GM19193 (cell line): ENCODE data around the gene STEAP3.

Experiments used
- POLR2A ChIP-seq: IDR thresholded peaks from 4 replicates; pipeline ENCODE4 v1.6.1; 2011; ENCODE audit not compliant: insufficient read depth, insufficient read length; ENCODE audit errors: extremely low read depth

The STEAP3 gene

GRCh38 chr2:119212139-119212800 lies 11.4 kb upstream of the STEAP3 start:
- no peak for TF ChIP-seq POLR2A

- no peak for TF ChIP-seq POLR2A
Measured at GRCh38 chr2:119214453-119215037, 9.1 kb upstream of the STEAP3 start.

- TF ChIP-seq POLR2A, result no peak
Measured at GRCh38 chr2:119216994-119217393, 6.6 kb upstream of the STEAP3 start.

GRCh38 chr2:119218478-119219064 lies 5.1 kb upstream of the STEAP3 start:
- TF ChIP-seq POLR2A, result no peak

- TF ChIP-seq POLR2A, result no peak
Measured at GRCh38 chr2:119219873-119220272, 3.8 kb upstream of the STEAP3 start.

- no peak for TF ChIP-seq POLR2A
Measured at GRCh38 chr2:119220720-119221301, 2.8 kb upstream of the STEAP3 start.

- TF ChIP-seq POLR2A, result no peak
Measured at GRCh38 chr2:119221609-119222008, 2.0 kb upstream of the STEAP3 start.

- no peak for TF ChIP-seq POLR2A
Measured at GRCh38 chr2:119222213-119222612, 1.4 kb upstream of the STEAP3 start.

GRCh38 chr2:119222863-119223520 lies 642 bp upstream of the STEAP3 start:
- no peak for TF ChIP-seq POLR2A

GRCh38 chr2:119224391-119225104 lies 914 bp downstream of the STEAP3 start:
- TF ChIP-seq POLR2A, result no peak

- no peak for TF ChIP-seq POLR2A
Measured at GRCh38 chr2:119225105-119225865, 1.7 kb downstream of the STEAP3 start.

- TF ChIP-seq POLR2A, result no peak
Measured at GRCh38 chr2:119225926-119226325, 2.3 kb downstream of the STEAP3 start.

GRCh38 chr2:119227346-119227745 lies 3.7 kb downstream of the STEAP3 start:
- no peak for TF ChIP-seq POLR2A

GRCh38 chr2:119228136-119228535 lies 4.5 kb downstream of the STEAP3 start:
- no peak for TF ChIP-seq POLR2A
